ENCODE measurements around the gene RAET1E.
A peak's percentile ranks its signal among the peaks of the same experiment; 100 is the strongest.
"Not testable (repeated sequence)": the region's sequence is repeated elsewhere in the genome, so short reads cannot be mapped to it uniquely, and the experiment has no call there.

The RAET1E gene

DNA sequence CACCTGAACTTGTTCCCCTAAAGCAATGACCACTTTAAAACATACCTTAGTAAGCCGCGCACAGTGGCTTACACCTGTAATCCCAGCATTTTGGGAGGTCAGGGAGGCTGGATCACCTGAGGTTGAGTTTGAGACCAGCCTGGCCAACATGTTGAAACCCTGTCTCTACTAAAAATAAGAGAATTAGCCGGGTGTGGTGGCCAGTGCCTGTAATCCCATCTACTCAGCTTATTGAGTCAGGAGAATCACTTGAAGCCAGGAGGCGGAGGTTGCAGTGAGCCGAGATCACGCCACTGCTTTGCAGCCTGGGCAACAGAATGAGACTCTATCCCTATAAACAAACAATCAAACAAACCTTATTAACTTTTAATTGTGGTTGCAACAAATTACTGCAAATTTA lies 1.6 kb upstream of the RAET1E start:
- no peak for TF ChIP-seq CTCF (conservative IDR thresholded peaks at IDR 0.05; ENCODE audit: low read depth, low read length)
- no peak for DNase-seq (ENCODE audit: low read depth)
- no peak overlapping the region for H3K4me3 ChIP-seq (ENCODE audit: low read depth, low read length)

DNA sequence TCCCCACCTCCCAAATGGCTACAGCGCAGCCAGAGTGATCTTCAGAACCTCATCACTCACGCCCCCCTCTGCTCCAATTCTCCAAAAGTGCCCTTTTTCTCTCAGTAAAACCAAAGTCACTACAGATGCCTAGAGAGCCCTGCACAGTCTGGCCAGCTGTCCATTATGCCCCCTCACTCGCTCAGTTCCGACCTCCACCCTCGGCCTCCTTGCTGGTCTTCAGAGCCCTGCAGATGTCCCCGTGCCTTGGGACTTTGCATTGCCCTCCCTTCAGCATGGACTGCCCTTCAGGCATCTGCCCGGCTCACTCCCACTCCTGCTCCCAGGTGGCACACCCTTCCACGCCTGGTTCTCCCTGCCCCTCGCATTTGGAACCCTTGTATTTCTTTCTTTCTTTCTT lies 1.1 kb upstream of the RAET1E start:
- TF ChIP-seq CTCF (conservative IDR thresholded peaks at IDR 0.05; ENCODE audit: low read depth, low read length): no peak
- H3K4me3 ChIP-seq (ENCODE audit: low read depth, low read length): no peak overlapping the region
- no peak for DNase-seq (ENCODE audit: low read depth)

DNA sequence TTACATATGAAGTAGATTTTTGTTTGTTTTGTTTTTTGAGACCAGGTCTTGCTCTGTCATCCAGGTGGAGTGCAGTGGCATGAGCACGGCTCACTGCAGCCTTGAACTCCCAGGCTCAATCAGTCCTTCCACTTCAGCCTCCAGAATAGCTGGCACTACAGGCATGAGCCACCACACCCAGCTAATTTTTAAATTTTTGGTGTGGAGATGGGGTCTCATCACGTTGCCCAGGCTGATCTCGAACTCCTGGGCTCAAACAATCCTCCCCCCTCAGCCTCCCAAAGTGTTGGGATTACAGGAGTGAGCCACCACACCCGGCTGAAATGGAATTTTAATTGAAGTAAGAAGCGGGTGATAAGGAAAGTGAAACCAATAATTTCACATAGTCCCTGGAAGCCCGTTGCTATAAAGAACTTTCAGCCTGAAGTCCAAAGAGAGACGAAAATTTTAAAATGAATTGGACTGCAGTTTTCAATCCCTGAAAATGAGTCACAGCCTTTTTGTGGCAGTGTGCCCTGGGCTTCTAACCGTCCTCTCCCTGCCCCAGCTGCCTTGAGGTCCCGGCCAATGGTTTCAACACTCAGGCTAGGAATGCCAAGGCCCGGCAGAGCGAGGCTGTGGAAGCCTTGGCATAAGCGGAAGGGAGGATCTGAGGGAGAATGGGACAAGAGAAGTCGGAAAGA lies 757 bp downstream of the RAET1E start:
- TF ChIP-seq CTCF (conservative IDR thresholded peaks at IDR 0.05; ENCODE audit: low read depth, low read length): no peak
- DNase-seq (ENCODE audit: low read depth): peak; percentile 78
- no peak overlapping the region for H3K4me3 ChIP-seq (ENCODE audit: low read depth, low read length)

DNA sequence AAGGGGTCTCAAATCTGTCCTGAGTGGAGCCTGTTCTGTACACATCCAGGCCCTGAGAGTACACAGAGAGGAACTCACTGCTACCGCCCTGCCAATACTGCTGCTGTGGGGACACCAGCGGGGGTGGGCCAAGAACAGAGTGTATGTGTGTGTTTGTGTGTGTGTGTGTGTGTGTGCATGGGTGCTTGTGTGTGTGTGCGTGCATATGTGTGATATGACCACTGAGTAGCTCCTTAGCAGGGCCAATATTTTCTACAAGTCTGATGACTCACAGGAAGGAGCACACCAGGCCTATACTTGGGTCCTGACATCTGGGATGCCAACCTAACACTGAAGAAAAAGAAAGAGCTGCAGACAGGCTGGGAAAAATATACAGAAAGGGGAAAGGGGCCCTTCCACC lies 1.4 kb downstream of the RAET1E start:
- TF ChIP-seq CTCF (conservative IDR thresholded peaks at IDR 0.05; ENCODE audit: low read depth, low read length): no peak
- DNase-seq (ENCODE audit: low read depth): peak; percentile 54
- no peak overlapping the region for H3K4me3 ChIP-seq (ENCODE audit: low read depth, low read length)

- no peak for TF ChIP-seq CTCF (conservative IDR thresholded peaks at IDR 0.05; ENCODE audit: low read depth, low read length)
- no peak overlapping the region for H3K4me3 ChIP-seq (ENCODE audit: low read depth, low read length)
- peak; percentile 66 for DNase-seq (ENCODE audit: low read depth)
Observed at GRCh38 chr6:149895833-149896271, 2.1 kb downstream of the RAET1E start.

- DNase-seq (ENCODE audit: low read depth): peak; percentile 77
- no peak overlapping the region for H3K4me3 ChIP-seq (ENCODE audit: low read depth, low read length)
- no peak for TF ChIP-seq CTCF (conservative IDR thresholded peaks at IDR 0.05; ENCODE audit: low read depth, low read length)
Observed at GRCh38 chr6:149895048-149895590, 2.8 kb downstream of the RAET1E start.

- DNase-seq (ENCODE audit: low read depth); H3K4me3 ChIP-seq (ENCODE audit: low read depth, low read length): not testable (repeated sequence)
Observed at GRCh38 chr6:149891864-149892263, 6.0 kb downstream of the RAET1E start.

Data from choroid plexus epithelial cell (primary cell).